Upper lobe of left lung (tissue), 6 donors: ENCODE data around the gene HHAT. TPM values are rescaled to one million over a fixed set of nuclear protein-coding genes. Genes with fewer than 3 reads are reported as not detected.

Experiments used
- ATAC-seq, 2 donors: fragments of 200-7000 bp; cut with Tn5 transposase; one replicate each; pipeline ENCODE4 v1.9.1; 2022; ENCODE audit warnings: mild to moderate bottlenecking in 2 of 2, moderate library complexity in 2 of 2; ENCODE audit not compliant: low FRiP score in 2 of 2
- DNase-seq, 2 donors: peaks; one replicate each; pipeline ENCODE4 v3.0.0-alpha.2; 2019 to 2020
- H3K27ac ChIP-seq, 4 donors: fragments of 200-600 bp; sonication (generic); one replicate each; pipeline ENCODE4 v1.5.1; 2016 to 2019
- H3K27me3 ChIP-seq, 4 donors: fragments of 200-600 bp; sonication (generic); one replicate each; pipeline ENCODE4 v1.5.1; 2017 to 2019
- H3K36me3 ChIP-seq, 4 donors: fragments of 200-600 bp; sonication (generic); one replicate each; pipeline ENCODE4 v1.5.1; 2016 to 2019
- H3K4me1 ChIP-seq, 4 donors: fragments of 200-600 bp; sonication (generic); one replicate each; pipeline ENCODE4 v1.5.1; 2018 to 2019
- H3K4me3 ChIP-seq, 4 donors: fragments of 200-600 bp; sonication (generic); one replicate each; pipeline ENCODE4 v1.5.1; 2017 to 2019; ENCODE audit warnings: mild to moderate bottlenecking in 2 of 4, moderate library complexity in 1 of 4
- H3K9me3 ChIP-seq, 4 donors: fragments of 200-600 bp; sonication (generic); one replicate each; pipeline ENCODE4 v1.5.1; 2018 to 2019
- CTCF ChIP-seq, 6 experiments: fragments of 450-650 bp in 4 of 6; fragments of 200-600 bp in 2 of 6; sonication (generic) in 2 of 6; IDR thresholded peaks; one replicate each; pipeline ENCODE4 v1.5.1; 2016 to 2019; ENCODE audit warnings: antibody characterized with exemption in 6 of 6
- EP300 ChIP-seq, 4 donors: sonication (generic); formaldehyde crosslinking; IDR thresholded peaks; one replicate each; pipeline ENCODE4 v1.5.1; 2017; ENCODE audit warnings: antibody characterized with exemption in 4 of 4, control low read depth in 2 of 4
- POLR2A ChIP-seq, 4 donors: fragments of 450-650 bp; IDR thresholded peaks; one replicate each; pipeline ENCODE4 v1.5.1; 2016 to 2017; ENCODE audit warnings: antibody characterized with exemption in 4 of 4, mild to moderate bottlenecking in 2 of 4
- POLR2AphosphoS5 ChIP-seq, 2 donors: sonication (generic); formaldehyde crosslinking; IDR thresholded peaks; one replicate each; pipeline ENCODE4 v1.5.1; 2017; ENCODE audit warnings: antibody characterized with exemption in 2 of 2
- WGBS, 2 donors: methylation state at CpG; one replicate each; pipeline ENCODE4 v1.1.5; 2017 to 2018; 5-methylcytosine and 5-hydroxymethylcytosine counted together
- total RNA-seq, 6 donors: library from RNA; depleted of rRNA in 4 of 6; stranded (reverse); fragments of >200 nt in 4 of 6; gene quantifications; one replicate each; pipeline versions ENCODE4 v1.1.0 to v1.2.1, GENCODE V29; 2016 to 2021
- donor health status: DM: no; HTN: no; CAD: no; lungs with moderate emphysema.
- donor health status: DM: no; HTN: yes; CAD: no; lungs with severe emphysema.

HHAT gene
- total RNA-seq, 6 donors from 2014 or later = 4.6 to 8.1 (median 5.7) TPM

GRCh38 chr1:210540288-210540687 is 211.6 kb downstream of the HHAT start:
- WGBS, 2 donors = 69 to 89% methylated on average over 3 of the region's 3 CpGs
- no peaks in the 10 kb centered on the region for H3K36me3 ChIP-seq
- H3K4me1 ChIP-seq = no peaks in the 10 kb centered on the region
- TF ChIP-seq POLR2A (IDR thresholded peaks at IDR 0.05) (no peak), EP300 (IDR thresholded peaks at IDR 0.05) (no peak), CTCF (IDR thresholded peaks at IDR 0.05) (no peak), POLR2AphosphoS5 (IDR thresholded peaks at IDR 0.05) (no peak)
- DNase-seq (no peak), ATAC-seq (no peak)
- H3K27ac ChIP-seq = no peak overlapping the region
- no peak overlapping the region for H3K4me3 ChIP-seq
- H3K9me3 ChIP-seq = no peaks in the 10 kb centered on the region
- H3K27me3 ChIP-seq = no peaks in the 10 kb centered on the region

GRCh38 chr1:210541680-210542358 is 213.1 kb downstream of the HHAT start:
- Histone ChIP-seq H3K27me3 (no peaks in the 10 kb centered on the region), H3K4me3 (no peak overlapping the region), H3K9me3 (no peaks in the 10 kb centered on the region), H3K27ac (no peak overlapping the region), H3K36me3 (no peaks in the 10 kb centered on the region), H3K4me1 (no peaks in the 10 kb centered on the region)
- DNase-seq (no peak), ATAC-seq (no peak)
- no peak for TF ChIP-seq POLR2A (IDR thresholded peaks at IDR 0.05)
- no peak for TF ChIP-seq CTCF (IDR thresholded peaks at IDR 0.05)
- TF ChIP-seq POLR2AphosphoS5 (IDR thresholded peaks at IDR 0.05) = no peak
- no peak for TF ChIP-seq EP300 (IDR thresholded peaks at IDR 0.05)
- WGBS, 2 donors = 64 to 74% methylated on average over 6 of the region's 6 CpGs

- no peak for ATAC-seq
- Histone ChIP-seq H3K4me3 (no peak overlapping the region), H3K27me3 (no peaks in the 10 kb centered on the region), H3K36me3 (no peaks in the 10 kb centered on the region), H3K27ac (no peak overlapping the region), H3K4me1 (no peaks in the 10 kb centered on the region), H3K9me3 (no peaks in the 10 kb centered on the region)
- DNase-seq = no peak
- 87% methylated on average over 5 of the region's 5 CpGs for WGBS, 2 donors
- no peak for TF ChIP-seq CTCF (IDR thresholded peaks at IDR 0.05)
Measured at GRCh38 chr1:210551899-210552298, 223.2 kb downstream of the HHAT start.

GRCh38 chr1:210553711-210554110 is 225.0 kb downstream of the HHAT start:
- no peak for TF ChIP-seq POLR2AphosphoS5 (IDR thresholded peaks at IDR 0.05)
- TF ChIP-seq POLR2A (IDR thresholded peaks at IDR 0.05) = no peak
- TF ChIP-seq EP300 (IDR thresholded peaks at IDR 0.05) = no peak
- TF ChIP-seq CTCF (IDR thresholded peaks at IDR 0.05) = no peak

GRCh38 chr1:210554382-210554781 is 225.7 kb downstream of the HHAT start:
- no peaks in the 10 kb centered on the region for H3K27me3 ChIP-seq
- no peak for TF ChIP-seq POLR2AphosphoS5 (IDR thresholded peaks at IDR 0.05)
- TF ChIP-seq EP300 (IDR thresholded peaks at IDR 0.05) = no peak
- TF ChIP-seq CTCF (IDR thresholded peaks at IDR 0.05) = no peak
- no peak for TF ChIP-seq POLR2A (IDR thresholded peaks at IDR 0.05)
- H3K27ac ChIP-seq = no peak overlapping the region
- no peak overlapping the region for H3K4me3 ChIP-seq
- no peaks in the 10 kb centered on the region for H3K36me3 ChIP-seq
- WGBS, 2 donors = 96 to 97% methylated on average over 5 of the region's 5 CpGs
- H3K4me1 ChIP-seq = no peaks in the 10 kb centered on the region
- no peaks in the 10 kb centered on the region for H3K9me3 ChIP-seq
- ATAC-seq (no peak), DNase-seq (no peak)

More at GRCh38 chr1:210553711-210554110, 225.0 kb downstream of the HHAT start:
- DNase-seq (no peak), ATAC-seq (no peak)
- no peaks in the 10 kb centered on the region for H3K9me3 ChIP-seq
- no peak overlapping the region for H3K27ac ChIP-seq
- no peaks in the 10 kb centered on the region for H3K36me3 ChIP-seq
- H3K4me3 ChIP-seq = no peak overlapping the region
- H3K27me3 ChIP-seq = no peaks in the 10 kb centered on the region
- H3K4me1 ChIP-seq = no peaks in the 10 kb centered on the region
- 70 to 76% methylated on average over 5 of the region's 5 CpGs for WGBS, 2 donors
